H1 (cell line): ENCODE measurements around the gene NCKAP1. TPM values are rescaled to one million over a fixed set of nuclear protein-coding genes. Genes with fewer than 3 reads are reported as not detected.

Source experiments
- CTCF ChIA-PET: fragments of 300-600 bp; sonication (Branson Sonifier 250); formaldehyde crosslinking; loops from one replicate; lab custom pipeline; 2021; ENCODE audit not compliant: partially characterized antibody; lab: Charles Lee
- POLR2A ChIA-PET: fragments of 300-600 bp; sonication (Branson Sonifier 250); formaldehyde crosslinking; loops from one replicate; lab custom pipeline; 2021; ENCODE audit warnings: inconsistent platforms; ENCODE audit not compliant: partially characterized antibody; lab: Charles Lee
- DNase-seq, 2 experiments: peaks; one replicate each; pipeline versions ENCODE4 v3.0.0 to v3.0.0-alpha.2; 2010 to 2022; ENCODE audit warnings: low spot score in 2 of 2, low read depth in 1 of 2, mixed read lengths in 1 of 2
- FAIRE-seq: peaks from 2 replicates; lab custom pipeline; 2011; peaks lifted over from hg19 to GRCh38; lab: Jason Lieb, UNC
- H2AFZ ChIP-seq: 2 replicates; pipeline ENCODE4 v1.8.1; 2012; ENCODE audit warnings: low read length, inconsistent platforms
- H2AK5ac ChIP-seq: 2 replicates; pipeline ENCODE4 v1.6.1; 2013; ENCODE audit warnings: low read depth, low read length
- H2BK120ac ChIP-seq: replicated peaks from 2 replicates; pipeline ENCODE3; 2013; ENCODE audit warnings: low read depth, low read length, inconsistent platforms
- H2BK12ac ChIP-seq: 2 replicates; pipeline ENCODE4 v1.6.1; 2013; ENCODE audit warnings: low read depth, low read length
- H2BK15ac ChIP-seq: 2 replicates; pipeline ENCODE4 v1.6.1; 2013; ENCODE audit warnings: low read length
- H2BK20ac ChIP-seq: 2 replicates; pipeline ENCODE4 v1.6.1; 2013; ENCODE audit warnings: low read length
- H2BK5ac ChIP-seq: 2 replicates; pipeline ENCODE4 v1.6.1; 2013; ENCODE audit warnings: low read depth, low read length
- H3K14ac ChIP-seq: 2 replicates; pipeline ENCODE4 v1.6.1; 2013; ENCODE audit warnings: inconsistent platforms; ENCODE audit not compliant: insufficient read length
- H3K18ac ChIP-seq: 2 replicates; pipeline ENCODE4 v1.6.1; 2013; ENCODE audit warnings: low read length; ENCODE audit errors: extremely low read depth
- H3K23ac ChIP-seq: 2 replicates; pipeline ENCODE4 v1.6.1; 2013; ENCODE audit warnings: inconsistent platforms; ENCODE audit not compliant: insufficient read length
- H3K23me2 ChIP-seq: 2 replicates; pipeline ENCODE4 v1.6.1; 2013; ENCODE audit warnings: low read depth, low read length
- H3K27ac ChIP-seq: 2 replicates; pipeline ENCODE4 v1.6.1; 2011; ENCODE audit warnings: low read depth, low read length, inconsistent platforms
- H3K27me3 ChIP-seq, 4 experiments: replicated peaks in 1 of 4; 1 replicate in 1 of 4; 2 replicates in 3 of 4; pipeline versions ENCODE4 v1.6.1 to v1.8.1; 2011 to 2013; ENCODE audit warnings: low read length in 3 of 4, mild to moderate bottlenecking in 3 of 4, inconsistent platforms in 2 of 4, mixed read lengths in 2 of 4, moderate library complexity in 1 of 4; ENCODE audit not compliant: control insufficient read depth in 3 of 4, insufficient read depth in 3 of 4; ENCODE audit errors: extremely low read depth in 1 of 4
- H3K36me3 ChIP-seq, 4 experiments: 2 replicates each; pipeline versions ENCODE4 v1.6.1 to v1.8.1; 2011 to 2013; ENCODE audit warnings: mild to moderate bottlenecking in 4 of 4, low read length in 3 of 4, moderate library complexity in 2 of 4, control low read depth in 1 of 4, inconsistent platforms in 1 of 4; ENCODE audit not compliant: insufficient read depth in 4 of 4, control insufficient read depth in 2 of 4
- H3K4ac ChIP-seq: replicated peaks from 2 replicates; pipeline ENCODE3; 2013; ENCODE audit warnings: low read length, low read depth, mixed read lengths, inconsistent platforms; ENCODE audit not compliant: insufficient read length
- H3K4me1 ChIP-seq, 4 experiments: replicated peaks in 1 of 4; 1 replicate in 1 of 4; 2 replicates in 3 of 4; pipeline versions ENCODE4 v1.6.1 to v1.8.1; 2011 to 2013; ENCODE audit warnings: low read length in 3 of 4, inconsistent platforms in 2 of 4, mixed read lengths in 1 of 4; ENCODE audit not compliant: insufficient read depth in 4 of 4, control insufficient read depth in 3 of 4
- H3K4me2 ChIP-seq, 2 experiments: 2 replicates each; pipeline versions ENCODE4 v1.6.1 to v1.8.1; 2011 to 2013; ENCODE audit warnings: low read depth in 2 of 2, low read length in 2 of 2, control low read depth in 1 of 2, inconsistent platforms in 1 of 2, mild to moderate bottlenecking in 1 of 2; ENCODE audit not compliant: insufficient read depth in 1 of 2
- H3K4me3 ChIP-seq, 4 experiments: fragments of 200-600, 300-600 bp in 1 of 4; sonication (generic), shearing (Covaris generic), sonication (Bioruptor Twin) in 1 of 4; 2 replicates each; pipeline versions ENCODE4 v1.5.1 to v1.8.1; 2011 to 2016; ENCODE audit warnings: low read length in 4 of 4, low read depth in 3 of 4, control low read depth in 2 of 4, inconsistent platforms in 2 of 4, mild to moderate bottlenecking in 2 of 4, mixed read lengths in 1 of 4, moderate library complexity in 1 of 4; ENCODE audit not compliant: insufficient read depth in 2 of 4; ENCODE audit errors: extremely low read depth in 1 of 4
- H3K56ac ChIP-seq: replicated peaks from 2 replicates; pipeline ENCODE3; 2013; ENCODE audit warnings: low read depth, mild to moderate bottlenecking, mixed read lengths, low read length, inconsistent platforms; ENCODE audit not compliant: insufficient read length
- H3K79me1 ChIP-seq: 2 replicates; pipeline ENCODE4 v1.6.1; 2013; ENCODE audit warnings: low read depth, low read length, control low read depth
- H3K79me2 ChIP-seq, 2 experiments: 2 replicates each; pipeline versions ENCODE4 v1.6.1 to v1.8.1; 2012 to 2013; ENCODE audit warnings: low read length in 2 of 2, mild to moderate bottlenecking in 2 of 2, inconsistent platforms in 1 of 2; ENCODE audit not compliant: insufficient read depth in 2 of 2, control insufficient read depth in 1 of 2
- H3K9ac ChIP-seq, 4 experiments: replicated peaks in 1 of 4; 1 replicate in 1 of 4; 2 replicates in 3 of 4; pipeline versions ENCODE4 v1.6.1 to v1.8.1; 2011 to 2013; ENCODE audit warnings: low read depth in 3 of 4, low read length in 3 of 4, control low read depth in 2 of 4, mild to moderate bottlenecking in 2 of 4, moderate library complexity in 2 of 4, inconsistent platforms in 1 of 4; ENCODE audit errors: extremely low read depth in 1 of 4
- H3K9me3 ChIP-seq, 2 experiments: 2 replicates each; pipeline versions ENCODE4 v1.6.1 to v1.8.1; 2012 to 2013; ENCODE audit warnings: mild to moderate bottlenecking in 2 of 2, moderate library complexity in 2 of 2, control low read depth in 1 of 2, inconsistent platforms in 1 of 2, low read depth in 1 of 2, low read length in 1 of 2, mixed read lengths in 1 of 2; ENCODE audit not compliant: insufficient read depth in 2 of 2
- H4K20me1 ChIP-seq, 2 experiments: replicated peaks in 1 of 2; 2 replicates each; pipeline versions ENCODE3 to v1.8.1; 2011 to 2013; ENCODE audit warnings: inconsistent platforms in 2 of 2, low read length in 2 of 2, mild to moderate bottlenecking in 1 of 2; ENCODE audit not compliant: insufficient read depth in 2 of 2, control insufficient read depth in 1 of 2
- H4K5ac ChIP-seq: 2 replicates; pipeline ENCODE4 v1.6.1; 2013; ENCODE audit warnings: low read length, low read depth, mixed read lengths, inconsistent platforms; ENCODE audit not compliant: insufficient read length
- H4K8ac ChIP-seq: 2 replicates; pipeline ENCODE4 v1.8.0; 2013; ENCODE audit warnings: mild to moderate bottlenecking, moderate library complexity, low read length, inconsistent platforms; ENCODE audit not compliant: insufficient read depth; ENCODE audit errors: extremely low read depth
- H4K91ac ChIP-seq: replicated peaks from 2 replicates; pipeline ENCODE3; 2013; ENCODE audit warnings: low read length, mixed read lengths, inconsistent platforms; ENCODE audit not compliant: insufficient read length
- E2F6 ChIP-seq: IDR thresholded peaks from 2 replicates; pipeline ENCODE4 v1.6.1; 2012; ENCODE audit warnings: inconsistent platforms
- GTF2F1 ChIP-seq: IDR thresholded peaks from 2 replicates; pipeline ENCODE4 v1.6.1; 2012; ENCODE audit warnings: low read depth, low read length, improper control_type of control experiment, borderline replicate concordance
- HDAC2 ChIP-seq, 2 experiments: fragments of 300-600 bp in 1 of 2; sonication (generic) in 1 of 2; IDR thresholded peaks; 2 replicates each; pipeline ENCODE4 v1.6.1; 2011 to 2012; ENCODE audit warnings: low read depth in 2 of 2, low read length in 2 of 2, mild to moderate bottlenecking in 2 of 2, moderate library complexity in 2 of 2, borderline replicate concordance in 1 of 2, inconsistent platforms in 1 of 2
- KDM5A ChIP-seq: fragments of 200-600 bp; IDR thresholded peaks from 2 replicates; pipeline ENCODE4 v1.7.1; 2012; ENCODE audit warnings: mild to moderate bottlenecking, low read length, inconsistent platforms, mixed read lengths
- POLR2A ChIP-seq, 2 experiments: IDR thresholded peaks; 1 replicate in 1 of 2; 2 replicates in 1 of 2; pipeline ENCODE4 v1.6.1; 2011; ENCODE audit warnings: low read depth in 2 of 2, low read length in 2 of 2, mild to moderate bottlenecking in 2 of 2; ENCODE audit errors: control extremely low read depth in 1 of 2
- TAF7 ChIP-seq: optimal IDR thresholded peaks from 2 replicates; pipeline ENCODE3; 2011; ENCODE audit warnings: low read depth, mild to moderate bottlenecking, inconsistent platforms, low read length, moderate library complexity, borderline replicate concordance
- WGBS, 2 experiments: shearing (Covaris generic) in 1 of 2; methylation state at CpG; one replicate each; pipeline versions ENCODE4 v1.1.6 to v1.1.7; 2013 to 2015; ENCODE audit warnings: low lambda C conversion rate in 2 of 2, mixed read lengths in 2 of 2, inconsistent platforms in 1 of 2, low coverage in 1 of 2, missing lambda C conversion rate in 1 of 2; ENCODE audit not compliant: insufficient replicate concordance in 2 of 2, insufficient coverage in 1 of 2, insufficient read length in 1 of 2; ENCODE audit errors: extremely low coverage in 1 of 2, missing lambda C conversion rate in 1 of 2; 5-methylcytosine and 5-hydroxymethylcytosine counted together
- polyA plus RNA-seq, 7 experiments: library from polyadenylated mRNA; depleted of rRNA in 3 of 7; stranded (reverse) in 5 of 7; unstranded in 2 of 7; fragments of >200 nt in 5 of 7; fragments of 200-250 nt in 2 of 7; gene quantifications; 1 replicate in 5 of 7; 2 replicates in 1 of 7; 4 replicates in 1 of 7; pipeline versions ENCODE4 v1.2.1 to v1.2.3, GENCODE V29; 2011 to 2013; ENCODE audit warnings: missing spikeins in 2 of 7, mixed read lengths in 2 of 7
- total RNA-seq: library from RNA; stranded (reverse); fragmentation: NEBNext Ultra II Directional; extraction: Animal tissue kit (Norgen Biotek cat#: 25700); gene quantifications from 2 replicates; pipeline ENCODE4 v1.2.1, GENCODE V29; 2021

NCKAP1 gene
- total and polyA plus RNA-seq, 2 of the 8 experiments (the other 6 are each of a cell fraction or from before 2014, with no cell fraction given): 90.8 to 173 TPM

GRCh38 chr2:182887093-182887492 is 151.2 kb downstream of the NCKAP1 start:
- H3K4me2 ChIP-seq: no peak overlapping the region
- H3K56ac ChIP-seq: no peak overlapping the region
- H2BK15ac ChIP-seq: no peak overlapping the region
- no peak overlapping the region for H4K8ac ChIP-seq
- ChIA-PET POLR2A (no interaction called here), CTCF (no interaction called here)
- H4K5ac ChIP-seq: no peak overlapping the region
- H3K4ac ChIP-seq: no peak overlapping the region
- H3K23ac ChIP-seq: no peak overlapping the region
- no peak overlapping the region for H2BK12ac ChIP-seq
- H4K20me1 ChIP-seq: no peaks in the 10 kb centered on the region
- no peak for FAIRE-seq
- H3K79me1 ChIP-seq: no peaks in the 10 kb centered on the region
- no peaks in the 10 kb centered on the region for H3K27me3 ChIP-seq
- H3K79me2 ChIP-seq: no peaks in the 10 kb centered on the region
- no peaks in the 10 kb centered on the region for H3K4me1 ChIP-seq
- H4K91ac ChIP-seq: no peak overlapping the region
- no peak for DNase-seq
- H2BK20ac ChIP-seq: no peak overlapping the region
- no peaks in the 10 kb centered on the region for H3K23me2 ChIP-seq
- TF ChIP-seq KDM5A: no peak
- no peak for TF ChIP-seq POLR2A (IDR thresholded peaks at IDR 0.05; ENCODE audit: control extremely low read depth in 1 of 2, low read depth in 2 of 2, low read length in 2 of 2)
- TF ChIP-seq GTF2F1: no peak
- TF ChIP-seq TAF7: no peak
- no peak for TF ChIP-seq E2F6
- TF ChIP-seq HDAC2 (IDR thresholded peaks at IDR 0.05; ENCODE audit: borderline replicate concordance in 1 of 2, low read depth in 2 of 2, low read length in 2 of 2): no peak
- WGBS, 2 experiments: 75% methylated on average over 6 of the region's 6 CpGs; no CpG with 5 or more reads in 1 of the 2 experiments
- H2BK5ac ChIP-seq: no peak overlapping the region
- no peak overlapping the region for H2AK5ac ChIP-seq
- H3K14ac ChIP-seq: no peak overlapping the region
- no peak overlapping the region for H3K9ac ChIP-seq
- no peaks in the 10 kb centered on the region for H3K36me3 ChIP-seq
- no peak overlapping the region for H2AFZ ChIP-seq
- no peak overlapping the region for H3K4me3 ChIP-seq
- H3K18ac ChIP-seq: no peak overlapping the region
- no peak overlapping the region for H2BK120ac ChIP-seq
- H3K9me3 ChIP-seq: no peaks in the 10 kb centered on the region
- H3K27ac ChIP-seq: no peak overlapping the region
